Vagina (tissue), 2 donors: ENCODE measurements around the gene CARHSP1.

ENCODE experiments used
- CTCF ChIP-seq, 3 experiments: fragments of 450-650 bp in 2 of 3; fragments of 200-600 bp in 1 of 3; sonication (generic) in 1 of 3; IDR thresholded peaks; one replicate each; pipeline ENCODE4 v1.5.1; 2017 to 2019; ENCODE audit warnings: antibody characterized with exemption in 3 of 3, mild to moderate bottlenecking in 2 of 3, moderate library complexity in 2 of 3
- POLR2A ChIP-seq, 2 donors: fragments of 450-650 bp; IDR thresholded peaks; one replicate each; pipeline ENCODE4 v1.6.1; 2017; ENCODE audit warnings: antibody characterized with exemption in 2 of 2, mild to moderate bottlenecking in 2 of 2, moderate library complexity in 2 of 2
- POLR2AphosphoS5 ChIP-seq, 2 donors: sonication (generic); formaldehyde crosslinking; IDR thresholded peaks; one replicate each; pipeline ENCODE4 v1.9.0; 2017; ENCODE audit warnings: antibody characterized with exemption in 2 of 2, mild to moderate bottlenecking in 2 of 2, low read depth in 1 of 2; ENCODE audit not compliant: insufficient read depth in 1 of 2

GRCh38 chr16:8822403-8822802 lies 46.4 kb downstream of the CARHSP1 start:
- TF ChIP-seq CTCF (IDR thresholded peaks at IDR 0.05) (no peak), POLR2AphosphoS5 (IDR thresholded peaks at IDR 0.05; ENCODE audit: insufficient read depth in 1 of 2, low read depth in 1 of 2) (no peak), POLR2A (IDR thresholded peaks at IDR 0.05) (no peak)
